CD14-positive monocyte (primary cell): ENCODE data around the gene IL23R. TPM values are rescaled to one million over a fixed set of nuclear protein-coding genes. Genes with fewer than 3 reads are reported as not detected.

Experiments
- DNase-seq, 3 donors: peaks; one replicate each; pipeline ENCODE4 v3.0.0-alpha.2; 2011 to 2022
- H2AFZ ChIP-seq: 2 replicates; pipeline ENCODE4 v1.6.0; 2012; ENCODE audit warnings: mild to moderate bottlenecking, low read depth, low read length, inconsistent platforms; ENCODE audit not compliant: insufficient read depth, poor library complexity, severe bottlenecking
- H3K27ac ChIP-seq, 2 donors: 1 replicate in 1 of 2; 2 replicates in 1 of 2; pipeline ENCODE4 v1.5.1; 2012 to 2013; ENCODE audit warnings: low read length in 2 of 2, control low read depth in 1 of 2, inconsistent platforms in 1 of 2, low read depth in 1 of 2, mild to moderate bottlenecking in 1 of 2
- H3K27me3 ChIP-seq, 2 donors: one replicate each; pipeline versions ENCODE4 v1.6.0 to v1.6.1; 2011 to 2013; ENCODE audit warnings: low read length in 2 of 2; ENCODE audit not compliant: control insufficient read depth in 2 of 2, insufficient read depth in 2 of 2
- H3K36me3 ChIP-seq, 2 donors: replicated peaks in 1 of 2; 1 replicate in 1 of 2; 2 replicates in 1 of 2; pipeline versions ENCODE4 v1.5.1 to v1.6.1; 2012 to 2013; ENCODE audit warnings: low read length in 2 of 2, control low read depth in 1 of 2, inconsistent platforms in 1 of 2, mild to moderate bottlenecking in 1 of 2; ENCODE audit not compliant: insufficient read depth in 2 of 2, control insufficient read depth in 1 of 2
- H3K4me1 ChIP-seq, 2 donors: 1 replicate in 1 of 2; 2 replicates in 1 of 2; pipeline versions ENCODE4 v1.5.1 to v1.6.1; 2012 to 2013; ENCODE audit warnings: low read length in 2 of 2, control low read depth in 1 of 2, inconsistent platforms in 1 of 2, mild to moderate bottlenecking in 1 of 2, moderate library complexity in 1 of 2; ENCODE audit not compliant: insufficient read depth in 2 of 2, control insufficient read depth in 1 of 2
- H3K4me2 ChIP-seq: replicated peaks from 2 replicates; pipeline ENCODE3; 2012; ENCODE audit warnings: low read length, moderate library complexity, mild to moderate bottlenecking; ENCODE audit not compliant: poor library complexity, severe bottlenecking; ENCODE audit errors: extremely low read depth
- H3K4me3 ChIP-seq, 3 experiments: fragments of 200-600 bp in 1 of 3; sonication (generic) in 1 of 3; replicated peaks in 1 of 3; 1 replicate in 2 of 3; 2 replicates in 1 of 3; pipeline ENCODE4 v1.5.1; 2011 to 2013; ENCODE audit warnings: low read length in 3 of 3, mild to moderate bottlenecking in 3 of 3, control low read depth in 2 of 3, low read depth in 2 of 3, inconsistent platforms in 1 of 3, moderate library complexity in 1 of 3
- H3K79me2 ChIP-seq: 2 replicates; pipeline ENCODE4 v1.6.0; 2012; ENCODE audit warnings: mild to moderate bottlenecking, control low read depth, inconsistent platforms, low read length, moderate library complexity; ENCODE audit not compliant: insufficient read depth
- H3K9ac ChIP-seq: 2 replicates; pipeline ENCODE4 v1.6.0; 2017; ENCODE audit warnings: low read length, mild to moderate bottlenecking; ENCODE audit not compliant: insufficient read depth, poor library complexity, severe bottlenecking
- H3K9me3 ChIP-seq, 2 donors: replicated peaks in 1 of 2; 1 replicate in 1 of 2; 2 replicates in 1 of 2; pipeline versions ENCODE4 v1.5.1 to v1.6.1; 2012 to 2013; ENCODE audit warnings: low read length in 2 of 2, control low read depth in 1 of 2; ENCODE audit not compliant: control insufficient read depth in 1 of 2, insufficient read depth in 1 of 2
- H4K20me1 ChIP-seq: 2 replicates; pipeline ENCODE4 v1.6.0; 2012; ENCODE audit warnings: mild to moderate bottlenecking, low read length, control low read depth, moderate library complexity; ENCODE audit not compliant: insufficient read depth
- H3K27ac Mint-ChIP-seq, 7 donors: one replicate each; pipeline ENCODE4 v1.8.0; 2020; ENCODE audit warnings: mild to moderate bottlenecking in 7 of 7, mixed read lengths in 7 of 7, moderate library complexity in 6 of 7, inconsistent platforms in 2 of 7
- H3K27me3 Mint-ChIP-seq, 3 donors: one replicate each; pipeline ENCODE4 v1.8.0; 2021 to 2022; ENCODE audit warnings: low read depth in 3 of 3, mild to moderate bottlenecking in 3 of 3, mixed read lengths in 3 of 3, moderate library complexity in 3 of 3, inconsistent platforms in 1 of 3
- H3K36me3 Mint-ChIP-seq, 2 donors: one replicate each; pipeline ENCODE4 v1.8.0; 2020; ENCODE audit warnings: mixed read lengths in 2 of 2, inconsistent platforms in 1 of 2, mild to moderate bottlenecking in 1 of 2
- H3K4me1 Mint-ChIP-seq: one replicate; pipeline ENCODE4 v1.8.0; 2020; ENCODE audit warnings: mild to moderate bottlenecking, mixed read lengths
- H3K4me3 Mint-ChIP-seq, 2 donors: one replicate each; pipeline ENCODE4 v1.8.0; 2020; ENCODE audit warnings: mild to moderate bottlenecking in 2 of 2, mixed read lengths in 2 of 2, moderate library complexity in 1 of 2
- H3K9me3 Mint-ChIP-seq, 7 donors: one replicate each; pipeline ENCODE4 v1.8.0; 2020 to 2022; ENCODE audit warnings: mixed read lengths in 7 of 7, mild to moderate bottlenecking in 6 of 7, moderate library complexity in 6 of 7, inconsistent platforms in 2 of 7
- WGBS: methylation state at CpG from one replicate; pipeline ENCODE4 v1.1.5; 2013; ENCODE audit warnings: missing lambda C conversion rate; ENCODE audit not compliant: insufficient coverage; 5-methylcytosine and 5-hydroxymethylcytosine counted together
- intact Hi-C, 2 donors: fragments of 100-400 bp; cut with micrococcal nuclease; formaldehyde crosslinking; loops; one replicate each; pipeline versions ENCODE4 v1.15.0 to v1.15.1; 2023
- polyA plus RNA-seq, 3 donors: library from polyadenylated mRNA; depleted of rRNA in 1 of 3; unstranded in 2 of 3; stranded (reverse) in 1 of 3; fragments of 300-500 nt in 2 of 3; fragments of >200 nt in 1 of 3; fragmentation: Illumina TruSeq in 2 of 3; gene quantifications; 1 replicate in 2 of 3; 2 replicates in 1 of 3; pipeline ENCODE4 v1.2.3, GENCODE V29; 2012 to 2021
- TF ChIP-seq, protein P1 (sequence below): fragments of 200-600 bp; IDR thresholded peaks from one replicate; pipeline ENCODE4 v1.8.0; 2022; ENCODE audit warnings: antibody characterized with exemption, mild to moderate bottlenecking

IL23R gene
- polyA plus RNA-seq, 3 donors: not detected

GRCh38 chr1:67124455-67124854, 41.8 kb upstream of the IL23R start:
- no peak overlapping the region for H3K9ac ChIP-seq
- no peaks in the 10 kb centered on the region for H3K4me1 ChIP-seq
- no peaks in the 10 kb centered on the region for H3K36me3 Mint-ChIP-seq
- H4K20me1 ChIP-seq: no peaks in the 10 kb centered on the region
- TF ChIP-seq, protein P1, sequence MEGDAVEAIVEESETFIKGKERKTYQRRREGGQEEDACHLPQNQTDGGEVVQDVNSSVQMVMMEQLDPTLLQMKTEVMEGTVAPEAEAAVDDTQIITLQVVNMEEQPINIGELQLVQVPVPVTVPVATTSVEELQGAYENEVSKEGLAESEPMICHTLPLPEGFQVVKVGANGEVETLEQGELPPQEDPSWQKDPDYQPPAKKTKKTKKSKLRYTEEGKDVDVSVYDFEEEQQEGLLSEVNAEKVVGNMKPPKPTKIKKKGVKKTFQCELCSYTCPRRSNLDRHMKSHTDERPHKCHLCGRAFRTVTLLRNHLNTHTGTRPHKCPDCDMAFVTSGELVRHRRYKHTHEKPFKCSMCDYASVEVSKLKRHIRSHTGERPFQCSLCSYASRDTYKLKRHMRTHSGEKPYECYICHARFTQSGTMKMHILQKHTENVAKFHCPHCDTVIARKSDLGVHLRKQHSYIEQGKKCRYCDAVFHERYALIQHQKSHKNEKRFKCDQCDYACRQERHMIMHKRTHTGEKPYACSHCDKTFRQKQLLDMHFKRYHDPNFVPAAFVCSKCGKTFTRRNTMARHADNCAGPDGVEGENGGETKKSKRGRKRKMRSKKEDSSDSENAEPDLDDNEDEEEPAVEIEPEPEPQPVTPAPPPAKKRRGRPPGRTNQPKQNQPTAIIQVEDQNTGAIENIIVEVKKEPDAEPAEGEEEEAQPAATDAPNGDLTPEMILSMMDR: no peak
- no peak overlapping the region for H3K4me3 ChIP-seq
- no peaks in the 10 kb centered on the region for H3K79me2 ChIP-seq
- no peaks in the 10 kb centered on the region for H3K4me1 Mint-ChIP-seq
- WGBS: 93% methylated on average over 3 of the region's 4 CpGs
- H3K9me3 ChIP-seq: no peaks in the 10 kb centered on the region
- H3K27me3 ChIP-seq: no peaks in the 10 kb centered on the region
- H2AFZ ChIP-seq: no peak overlapping the region
- intact Hi-C loops: no loop called here
- DNase-seq: no peak
- H3K36me3 ChIP-seq: no peaks in the 10 kb centered on the region
- peaks cover 0 to 3% (median 0%) of the 10 kb centered on the region in 7 donors for H3K9me3 Mint-ChIP-seq
- peaks cover 1 to 2% (median 1%) of the 10 kb centered on the region in 3 donors for H3K27me3 Mint-ChIP-seq
- H3K4me3 Mint-ChIP-seq: no peak overlapping the region
- no peak overlapping the region for H3K27ac ChIP-seq
- H3K4me2 ChIP-seq: no peak overlapping the region
- no peak overlapping the region for H3K27ac Mint-ChIP-seq

GRCh38 chr1:67126111-67126746, 40.0 kb upstream of the IL23R start:
- Histone ChIP-seq H3K4me2 (no peak overlapping the region), H3K36me3 (no peaks in the 10 kb centered on the region), H4K20me1 (no peaks in the 10 kb centered on the region), H3K4me3 (no peak overlapping the region), H3K4me1 (no peaks in the 10 kb centered on the region), H3K27ac (no peak overlapping the region), H3K79me2 (no peaks in the 10 kb centered on the region), H3K27me3 (no peaks in the 10 kb centered on the region), H3K9ac (no peak overlapping the region), H3K9me3 (no peaks in the 10 kb centered on the region), H2AFZ (no peak overlapping the region)
- DNase-seq: no peak
- WGBS: no CpG with 5 or more reads among the region's 5 CpGs
- H3K27me3 Mint-ChIP-seq: peaks cover 0 to 1% (median 1%) of the 10 kb centered on the region in 3 donors
- TF ChIP-seq, protein P1: no peak
- H3K4me3 Mint-ChIP-seq: no peak overlapping the region
- no peaks in the 10 kb centered on the region for H3K36me3 Mint-ChIP-seq
- intact Hi-C loops: no loop called here
- no peak overlapping the region for H3K27ac Mint-ChIP-seq
- H3K9me3 Mint-ChIP-seq: peaks cover 0 to 1% (median 0%) of the 10 kb centered on the region in 7 donors
- H3K4me1 Mint-ChIP-seq: no peaks in the 10 kb centered on the region
